ENCODE measurements around the gene RUNDC3A.
A peak's percentile ranks its signal among the peaks of the same experiment; 100 is the strongest.

Gene RUNDC3A

DNA sequence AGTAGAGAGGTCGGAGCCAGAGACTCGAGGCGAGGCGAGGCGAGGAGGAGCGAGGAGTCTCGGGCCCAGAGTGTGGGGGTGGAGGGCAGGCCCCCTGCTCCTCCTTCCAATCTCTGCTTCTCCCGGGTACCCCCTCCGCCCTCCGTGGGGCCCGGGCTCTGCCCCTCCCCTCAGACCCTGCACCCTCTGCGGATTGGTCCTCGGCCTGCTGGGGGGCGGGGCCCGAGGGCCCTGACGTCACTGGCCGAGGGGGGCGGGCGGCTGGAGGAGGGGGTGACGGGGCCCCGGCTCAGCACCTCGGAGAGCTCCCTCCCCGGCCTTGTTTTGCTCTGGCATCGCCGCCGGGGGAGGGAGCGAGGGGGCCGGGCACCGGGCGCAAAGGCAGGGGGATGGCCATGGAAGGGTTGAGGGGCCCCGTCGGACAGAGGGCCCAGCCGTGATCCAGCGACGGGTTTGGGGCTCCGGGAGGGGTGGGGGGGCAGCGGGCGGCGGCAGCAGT lies at the start of gene RUNDC3A:
TSS of gene RUNDC3A (plus strand) at position 282 of the 499 bp plus-strand sequence. CDS start 232 bp downstream, outside the sequence.
- DNase-seq = peak; percentile 73

GRCh38 chr17:44258811-44259351 lies 49.5 kb upstream of the RUNDC3A start:
- DNase-seq = no peak

GRCh38 chr17:44260296-44260695 lies 48.1 kb upstream of the RUNDC3A start:
- DNase-seq = no peak

DNA sequence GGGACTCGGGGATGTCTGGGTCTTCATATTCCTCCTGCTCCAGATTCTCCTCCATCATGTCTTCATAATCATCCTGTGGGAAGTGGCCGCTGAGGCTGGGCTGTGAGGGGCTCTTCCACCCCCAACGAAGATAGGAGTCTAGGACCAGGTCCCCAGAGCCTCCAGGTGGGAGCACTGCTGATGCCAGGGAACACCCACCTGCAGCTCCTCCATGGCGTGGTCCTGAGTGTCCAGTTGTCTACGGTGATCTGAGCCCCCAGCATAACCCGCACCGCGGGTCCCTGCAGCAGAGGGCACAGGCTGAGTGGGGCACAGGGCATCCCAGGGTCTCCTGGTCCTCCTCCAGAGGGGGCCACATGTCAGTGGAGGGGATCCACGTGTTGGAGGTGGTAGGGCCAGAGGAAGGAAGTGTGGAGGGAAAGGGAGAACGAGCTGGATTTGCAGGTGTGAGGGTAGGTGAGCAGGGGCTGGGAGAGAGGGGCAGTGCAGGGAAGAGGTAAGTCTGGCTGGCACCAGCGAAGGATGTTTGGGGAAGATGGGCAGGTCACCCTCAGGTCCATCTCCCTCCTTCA lies 45.7 kb upstream of the RUNDC3A start:
- DNase-seq = no peak

DNA sequence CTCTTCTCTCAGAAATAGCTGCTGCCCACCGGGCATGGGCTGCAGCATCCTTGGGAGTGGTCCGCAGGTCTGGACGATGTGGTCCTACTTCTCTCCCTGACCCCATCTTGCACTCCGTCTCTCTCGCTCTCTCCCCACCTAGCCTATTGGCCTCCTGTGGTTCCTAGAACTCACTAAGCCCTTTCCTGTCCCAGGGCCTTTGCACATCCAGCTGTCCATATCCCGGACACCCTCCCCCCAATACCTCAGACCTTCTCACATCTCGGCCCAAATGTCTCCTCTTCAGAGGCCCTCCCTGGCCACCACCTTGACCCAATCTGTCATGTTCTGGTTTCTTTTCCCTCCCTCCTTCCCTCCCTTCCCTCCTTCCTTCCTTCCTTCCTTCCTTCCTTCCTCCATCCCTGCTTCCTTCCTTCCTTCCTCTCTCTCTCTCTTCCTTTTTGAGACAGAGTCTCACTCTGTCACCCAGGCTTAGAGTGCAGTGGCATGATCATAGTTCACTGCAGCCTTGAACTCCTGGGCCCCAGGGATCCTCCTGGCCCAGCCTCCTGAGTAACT lies 45.0 kb upstream of the RUNDC3A start:
- DNase-seq = no peak

GRCh38 chr17:44266402-44267164 lies 41.8 kb upstream of the RUNDC3A start:
- DNase-seq = no peak

- no peak for DNase-seq
Observed at GRCh38 chr17:44267165-44267455, 41.3 kb upstream of the RUNDC3A start.

DNA sequence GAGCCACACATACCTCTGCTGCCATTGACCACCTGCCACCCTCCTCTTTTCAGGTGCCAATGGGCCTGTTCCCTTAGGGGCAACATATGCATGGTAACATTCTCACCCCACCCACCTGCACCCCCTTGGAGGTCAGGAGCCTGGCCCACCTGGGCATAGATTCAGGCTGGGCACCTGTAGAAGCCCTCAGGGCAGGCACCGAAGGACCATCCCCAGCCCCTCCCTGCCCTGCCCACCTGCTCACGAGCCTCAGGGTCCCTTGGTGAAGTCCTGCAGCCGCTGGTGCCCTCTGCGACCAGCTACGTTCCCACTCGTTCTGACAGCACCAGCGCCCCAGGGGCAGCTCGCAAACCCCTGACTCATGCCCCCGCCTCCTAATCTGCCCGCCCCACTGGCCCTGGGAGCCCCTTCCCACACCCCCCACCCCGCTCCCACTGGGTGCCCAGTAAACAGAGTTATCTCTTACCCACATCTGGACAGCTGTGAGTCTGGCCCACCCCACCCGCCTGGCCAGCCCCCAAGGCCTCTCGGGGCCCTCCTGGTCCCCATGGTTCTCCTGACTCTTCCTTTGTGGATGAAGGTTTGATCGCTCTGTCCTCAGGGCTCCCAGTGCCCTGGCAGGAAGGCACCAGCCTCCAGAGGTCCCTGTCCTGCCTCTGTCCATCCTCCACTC lies 40.4 kb upstream of the RUNDC3A start, which contains the start of gene SLC4A1:
TSS of gene SLC4A1 (minus strand) at position 318 of the 673 bp plus-strand sequence. CDS start 5,269 bp downstream, outside the sequence.
- no peak for DNase-seq

- DNase-seq = no peak
Observed at GRCh38 chr17:44268709-44269534, 39.5 kb upstream of the RUNDC3A start.

DNA sequence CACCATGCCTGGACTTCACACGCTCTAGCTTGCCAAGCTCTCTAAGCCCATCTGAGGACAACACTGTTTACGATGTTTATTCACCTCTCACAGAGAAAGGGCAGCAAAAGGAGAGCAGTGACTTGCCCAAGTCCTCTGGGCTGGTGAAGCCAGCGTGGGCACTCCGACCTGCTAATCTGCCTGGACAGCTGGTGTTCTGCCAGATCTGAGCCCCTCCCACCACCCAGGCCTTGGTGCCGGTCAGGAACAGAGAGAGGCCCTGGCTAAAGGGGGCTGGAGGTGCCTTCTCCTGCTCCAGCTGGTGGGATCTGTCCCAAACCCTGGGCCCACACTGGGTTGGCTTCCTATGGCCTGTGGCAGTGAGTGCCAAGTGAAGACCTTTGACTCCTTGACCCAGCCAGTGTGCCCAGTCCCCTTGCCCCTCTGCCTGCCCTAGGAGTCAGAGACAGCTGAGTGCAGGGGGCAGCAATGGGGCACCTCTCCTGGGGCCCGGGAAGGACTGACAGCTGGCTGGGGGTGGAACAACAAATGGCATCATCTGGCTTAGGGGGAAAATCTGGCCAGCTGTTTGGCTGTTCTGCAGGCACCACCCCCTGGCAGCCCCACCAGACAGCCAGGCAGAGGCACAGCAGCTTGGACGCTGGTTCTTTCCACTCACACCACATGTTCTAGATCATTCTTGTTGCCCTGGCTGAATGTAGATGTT lies 38.7 kb upstream of the RUNDC3A start:
- DNase-seq = no peak

- no peak for DNase-seq
Observed at GRCh38 chr17:44272321-44272951, 36.0 kb upstream of the RUNDC3A start.

DNA sequence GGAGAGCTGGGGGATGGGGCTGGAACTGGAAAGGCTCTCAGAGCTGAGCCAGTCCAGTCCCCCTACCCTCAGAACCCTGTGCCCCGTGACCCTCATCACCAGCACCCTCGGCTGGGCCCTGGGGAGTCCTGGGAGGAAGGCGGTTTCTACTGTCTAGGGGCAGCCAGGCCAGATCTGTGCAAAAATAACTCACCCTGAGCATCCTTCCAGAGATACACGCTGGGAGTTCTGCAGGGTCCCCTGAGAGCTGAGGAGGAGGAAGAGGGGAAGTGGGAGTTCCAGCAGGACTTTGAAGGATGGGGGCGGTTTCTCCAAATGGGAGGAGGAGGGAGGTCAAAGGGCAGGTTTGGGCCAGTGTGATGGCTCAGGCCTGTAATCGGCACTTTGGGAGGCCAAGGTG lies 35.4 kb upstream of the RUNDC3A start:
- DNase-seq = no peak

DNA sequence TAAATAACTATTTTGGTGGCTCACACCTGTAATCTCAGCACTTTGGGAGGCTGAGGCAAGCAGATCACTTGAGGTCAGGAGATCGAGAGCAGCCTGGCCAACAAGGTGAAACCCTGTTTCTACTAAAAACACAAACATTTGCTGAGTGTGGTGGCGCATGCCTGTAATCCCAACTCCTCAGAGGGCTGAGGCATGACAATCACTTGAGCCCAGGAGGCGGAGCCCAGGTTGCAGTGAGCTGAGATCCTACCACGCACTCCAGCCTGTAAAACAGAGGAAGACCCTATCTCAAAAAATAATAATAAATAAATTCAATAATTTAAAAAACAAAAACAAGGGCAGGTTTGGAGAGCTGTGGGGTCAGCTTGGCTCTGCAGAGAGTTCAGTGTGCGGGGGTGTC lies 34.8 kb upstream of the RUNDC3A start:
- no peak for DNase-seq

GRCh38 chr17:44277976-44278375 lies 30.4 kb upstream of the RUNDC3A start:
- no peak for DNase-seq

DNA sequence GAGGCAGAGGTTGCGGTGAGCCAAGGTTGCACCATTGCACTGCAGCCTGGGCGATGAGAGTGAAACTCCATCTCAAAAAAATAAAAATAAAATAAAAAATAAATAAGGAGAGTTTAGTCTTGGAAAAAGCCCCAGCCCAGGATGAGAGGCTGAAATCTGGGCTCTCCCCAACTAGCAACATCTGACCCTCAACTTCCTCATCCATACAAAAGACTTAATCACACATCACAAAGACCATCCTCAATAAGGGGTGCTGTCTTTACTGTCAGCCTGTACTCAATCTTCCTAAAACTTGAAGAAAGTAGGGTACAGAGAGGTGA lies 29.1 kb upstream of the RUNDC3A start:
- no peak for DNase-seq

DNA sequence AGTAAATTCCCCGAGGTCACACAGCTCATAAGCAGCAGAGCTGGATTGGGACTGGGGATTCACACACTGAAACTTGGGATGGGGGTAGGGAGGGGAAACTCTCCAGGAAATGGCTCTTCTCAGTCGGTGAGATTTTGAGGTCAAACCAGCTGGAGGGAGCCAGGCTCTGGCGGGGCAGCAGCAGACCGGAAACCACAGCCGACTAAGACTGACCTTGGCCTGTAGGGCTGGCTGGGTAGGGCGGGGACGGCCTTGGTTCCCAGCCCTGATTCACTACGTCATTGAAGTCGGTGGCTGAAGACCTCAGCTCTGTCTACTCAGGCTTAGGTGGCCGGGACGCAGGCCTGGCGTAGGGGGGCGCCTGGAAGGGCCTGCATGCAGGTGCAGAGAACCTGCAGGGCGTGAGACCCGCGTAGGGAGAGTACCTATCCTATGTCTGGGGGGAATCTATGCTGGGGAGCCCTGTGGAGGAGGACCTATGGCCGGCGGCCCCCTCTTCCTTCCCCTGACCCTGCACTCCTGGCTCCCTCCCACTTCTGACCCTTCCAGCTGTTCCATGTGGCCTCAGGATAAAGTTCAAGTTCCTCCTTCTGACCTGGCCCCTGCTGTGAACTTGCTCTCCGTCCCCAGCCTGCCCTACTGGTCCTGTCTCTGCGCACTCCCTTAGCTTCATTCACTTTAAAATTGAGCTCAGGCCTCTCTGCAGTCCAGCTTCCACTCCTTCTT lies 28.6 kb upstream of the RUNDC3A start:
- peak; percentile 71 for DNase-seq

- no peak for DNase-seq
Observed at GRCh38 chr17:44280392-44280937, 27.9 kb upstream of the RUNDC3A start.

- DNase-seq = no peak
Observed at GRCh38 chr17:44281570-44281969, 26.8 kb upstream of the RUNDC3A start.

DNA sequence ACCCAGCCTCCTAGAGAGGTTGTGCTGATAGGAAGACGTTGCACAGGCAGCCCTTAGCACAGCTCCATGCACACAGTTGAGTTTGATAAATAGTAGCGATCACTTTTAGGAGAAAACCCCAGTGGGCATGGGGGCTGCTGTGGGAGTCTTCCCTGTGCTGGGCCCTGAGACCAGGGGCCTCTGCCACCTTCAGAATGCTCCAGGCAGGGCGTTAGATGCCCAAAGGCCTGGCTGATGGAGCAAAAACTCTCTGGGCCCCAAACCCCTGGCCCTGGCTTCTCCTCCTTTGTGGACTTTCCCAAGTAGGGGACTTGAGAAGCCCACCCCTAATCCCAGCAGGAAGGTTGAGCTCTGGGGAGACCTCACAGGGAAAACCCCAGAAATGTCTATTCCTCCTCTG lies 26.1 kb upstream of the RUNDC3A start:
- DNase-seq = no peak

GRCh38 chr17:44283344-44284023 lies 24.9 kb upstream of the RUNDC3A start:
- DNase-seq = no peak
